OCI-LY7 (cell line): ENCODE measurements around the gene VSIG10L2. TPM values are rescaled to one million over a fixed set of nuclear protein-coding genes. Genes with fewer than 3 reads are reported as not detected.

Experiments used
- BruUV-seq: library from RNA; stranded (reverse); fragments of 400-500 nt; replicated peaks from 2 replicates; lab custom pipeline; 2021; lab: Mats Ljungman, UMichigan
- CTCF ChIA-PET: fragments of 300-600 bp; sonication (Branson Sonifier 250); formaldehyde crosslinking; loops from one replicate; lab custom pipeline; 2022; ENCODE audit warnings: antibody characterized with exemption; ENCODE audit not compliant: unreplicated experiment; lab: Charles Lee
- POLR2A ChIA-PET: fragments of 300-600 bp; sonication (Branson Sonifier 250); formaldehyde crosslinking; loops from one replicate; lab custom pipeline; 2022; ENCODE audit warnings: antibody characterized with exemption; lab: Charles Lee
- DNase-seq: peaks from one replicate; pipeline ENCODE4 v3.0.0-alpha.2; 2015; ENCODE audit warnings: low spot score
- H2AFZ ChIP-seq: fragments of 200-600 bp; sonication (generic), shearing (Covaris generic); 2 replicates; pipeline ENCODE4 v1.6.1; 2014; ENCODE audit warnings: mild to moderate bottlenecking, antibody characterized with exemption, low read length, moderate library complexity
- H3K27ac ChIP-seq: fragments of 200-600 bp; sonication (generic); 2 replicates; pipeline ENCODE4 v1.5.1; 2014; ENCODE audit warnings: mixed run types, low read depth, mild to moderate bottlenecking, moderate library complexity, low read length, inconsistent platforms; ENCODE audit not compliant: poor library complexity, severe bottlenecking
- H3K36me3 ChIP-seq: fragments of 200-600 bp; sonication (generic); 2 replicates; pipeline ENCODE4 v1.6.1; 2014; ENCODE audit warnings: mild to moderate bottlenecking, antibody characterized with exemption, low read length, moderate library complexity, mixed read lengths; ENCODE audit not compliant: insufficient read depth
- H3K4me1 ChIP-seq: fragments of 200-600 bp; sonication (generic); 2 replicates; pipeline ENCODE4 v1.5.1; 2014; ENCODE audit warnings: mild to moderate bottlenecking, low read length; ENCODE audit not compliant: insufficient read depth, poor library complexity, severe bottlenecking
- H3K4me2 ChIP-seq: fragments of 200-600 bp; sonication (generic); 2 replicates; pipeline ENCODE4 v1.6.1; 2014; ENCODE audit warnings: mild to moderate bottlenecking, low read length
- H3K4me3 ChIP-seq: fragments of 200-600 bp; sonication (generic); 2 replicates; pipeline ENCODE4 v1.5.1; 2014; ENCODE audit warnings: mild to moderate bottlenecking, low read depth, low read length; ENCODE audit not compliant: poor library complexity, severe bottlenecking
- H3K79me2 ChIP-seq: fragments of 200-600 bp; sonication (generic); 2 replicates; pipeline ENCODE4 v1.6.1; 2016; ENCODE audit warnings: low read depth, mild to moderate bottlenecking, low read length, moderate library complexity, mixed read lengths; ENCODE audit not compliant: insufficient read depth
- H3K9me2 ChIP-seq: fragments of 200-600 bp; sonication (generic); 2 replicates; pipeline ENCODE4 v1.6.1; 2016; ENCODE audit warnings: mild to moderate bottlenecking, low read length, mixed read lengths; ENCODE audit not compliant: insufficient read depth
- H3K9me3 ChIP-seq: fragments of 200-600 bp; sonication (generic); 2 replicates; pipeline ENCODE4 v1.6.1; 2014; ENCODE audit warnings: mild to moderate bottlenecking, mixed run types, low read length, mixed read lengths
- H4K20me1 ChIP-seq: fragments of 200-600 bp; sonication (generic); 2 replicates; pipeline ENCODE4 v1.6.1; 2014; ENCODE audit warnings: mild to moderate bottlenecking, antibody characterized with exemption, low read length, moderate library complexity, mixed read lengths; ENCODE audit not compliant: insufficient read depth
- CTCF ChIP-seq: fragments of 200-600 bp; sonication (generic); conservative IDR thresholded peaks from 2 replicates; pipeline ENCODE4 v1.5.1; 2014; ENCODE audit warnings: mild to moderate bottlenecking, antibody characterized with exemption, low read length, moderate library complexity, mixed read lengths
- EZH2phosphoT487 ChIP-seq: fragments of 200-600 bp; sonication (generic); IDR thresholded peaks from 2 replicates; pipeline ENCODE4 v1.6.1; 2018; ENCODE audit warnings: low read depth, borderline replicate concordance, mild to moderate bottlenecking, mixed run types, antibody characterized with exemption, low read length, moderate library complexity, mixed read lengths
- intact Hi-C: fragments of 100-400 bp; cut with micrococcal nuclease; formaldehyde crosslinking; loops from one replicate; pipeline ENCODE4 v1.10.0; 2022; ENCODE audit not compliant: unreplicated experiment
- total RNA-seq, 2 experiments: library from RNA; depleted of rRNA in 1 of 2; stranded (reverse); fragments of >200 nt in 1 of 2; shearing (Covaris generic) in 1 of 2; gene quantifications; 2 replicates each; pipeline ENCODE4 v1.2.3, GENCODE V29; 2014 to 2022

Gene VSIG10L2
- total RNA-seq, 2 experiments from 2014 or later: not detected

- Histone ChIP-seq H3K79me2 (no peaks in the 10 kb centered on the region), H4K20me1 (no peaks in the 10 kb centered on the region), H2AFZ (no peak overlapping the region), H3K4me1 (no peaks in the 10 kb centered on the region), H3K27ac (no peak overlapping the region), H3K4me2 (no peak overlapping the region), H3K9me2 (no peaks in the 10 kb centered on the region), H3K9me3 (no peaks in the 10 kb centered on the region), H3K36me3 (no peaks in the 10 kb centered on the region), H3K4me3 (no peak overlapping the region)
- BruUV-seq: no TSS peak
- CTCF ChIA-PET: no interaction called here
- intact Hi-C loops: no loop called here
- POLR2A ChIA-PET: no interaction called here
- TF ChIP-seq CTCF (no peak), EZH2phosphoT487 (no peak)
- DNase-seq: no peak
Measured at GRCh38 chr11:125929445-125930075, 16.3 kb upstream of the VSIG10L2 start.

- H3K9me3 ChIP-seq: no peaks in the 10 kb centered on the region
- H3K4me1 ChIP-seq: no peaks in the 10 kb centered on the region
- H3K79me2 ChIP-seq: no peaks in the 10 kb centered on the region
- H2AFZ ChIP-seq: no peak overlapping the region
- H3K36me3 ChIP-seq: no peaks in the 10 kb centered on the region
- no peaks in the 10 kb centered on the region for H3K9me2 ChIP-seq
- no peak for DNase-seq
- ChIA-PET CTCF (no interaction called here), POLR2A (no interaction called here)
- H3K27ac ChIP-seq: no peak overlapping the region
- intact Hi-C loops: no loop called here
- no peak overlapping the region for H3K4me2 ChIP-seq
- no peak overlapping the region for H3K4me3 ChIP-seq
- no TSS peak for BruUV-seq
- no peaks in the 10 kb centered on the region for H4K20me1 ChIP-seq
- TF ChIP-seq EZH2phosphoT487 (no peak), CTCF (no peak)
Measured at GRCh38 chr11:125930076-125930450, 15.8 kb upstream of the VSIG10L2 start.

GRCh38 chr11:125931116-125931515 lies 14.7 kb upstream of the VSIG10L2 start:
- TF ChIP-seq CTCF: no peak
- TF ChIP-seq EZH2phosphoT487: no peak
- no peaks in the 10 kb centered on the region for H4K20me1 ChIP-seq
- BruUV-seq: no TSS peak
- no peak overlapping the region for H3K4me3 ChIP-seq
- H3K9me3 ChIP-seq: no peaks in the 10 kb centered on the region
- no peak overlapping the region for H2AFZ ChIP-seq
- no peak for DNase-seq
- H3K79me2 ChIP-seq: no peaks in the 10 kb centered on the region
- no peaks in the 10 kb centered on the region for H3K9me2 ChIP-seq
- ChIA-PET POLR2A (no interaction called here), CTCF (no interaction called here)
- intact Hi-C loops: no loop called here
- H3K4me1 ChIP-seq: no peaks in the 10 kb centered on the region
- no peaks in the 10 kb centered on the region for H3K36me3 ChIP-seq
- H3K27ac ChIP-seq: no peak overlapping the region
- no peak overlapping the region for H3K4me2 ChIP-seq
